Measurements from ENCODE around the gene TBKBP1. TPM values are rescaled to one million over a fixed set of nuclear protein-coding genes. Genes with fewer than 3 reads are reported as not detected.
A peak's percentile ranks its signal among the peaks of the same experiment; 100 is the strongest.

The TBKBP1 gene
- total RNA-seq, 1 donor from 2014 or later, result 3.0 TPM

GRCh38 chr17:47705536-47706530, 11.9 kb downstream of the TBKBP1 start:
- no peak overlapping the region for H3K4me3 Mint-ChIP-seq
- no peaks in the 10 kb centered on the region for H3K9me3 Mint-ChIP-seq
- peaks cover 3% of the 10 kb centered on the region for H3F3A ChIP-seq (ENCODE audit: low read depth)
- H3K79me2 ChIP-seq (ENCODE audit: low read depth), result no peaks in the 10 kb centered on the region
- H3K4me1 Mint-ChIP-seq, result peaks cover 33% of the 10 kb centered on the region
- peaks cover 4% of the 10 kb centered on the region for H3K27me3 Mint-ChIP-seq (ENCODE audit: insufficient read depth, low read depth)
- no peak overlapping the region for H3K27ac ChIP-seq
- no peak overlapping the region for H3K4me3 ChIP-seq
- H3K27ac Mint-ChIP-seq, result no peak overlapping the region
- H3K4me1 ChIP-seq, result peaks cover 17% of the 10 kb centered on the region
- H3K9me3 ChIP-seq (ENCODE audit: low read depth), result no peaks in the 10 kb centered on the region
- TF ChIP-seq EZH2phosphoT487 (IDR thresholded peaks at IDR 0.05), result no peak
- H2AFZ ChIP-seq (replicated peaks), result no peak overlapping the region
- H3K36me3 ChIP-seq, result no peaks in the 10 kb centered on the region
- peaks cover 14% of the 10 kb centered on the region for H3K27me3 ChIP-seq
- no peak overlapping the region for H3K9ac ChIP-seq
- peaks cover 16% of the 10 kb centered on the region for H4K20me1 ChIP-seq (ENCODE audit: low read depth)
- no peak overlapping the region for H3K4me2 ChIP-seq
- no peak for DNase-seq (ENCODE audit: low spot score)
- H3K36me3 Mint-ChIP-seq, result peaks cover 4% of the 10 kb centered on the region

GRCh38 chr17:47707056-47707804, 13.3 kb downstream of the TBKBP1 start:
- H2AFZ ChIP-seq (replicated peaks), result no peak overlapping the region
- Mint-ChIP-seq H3K27ac (peak overlapping the region; percentile 60), H3K4me1 (peaks cover 22% of the 10 kb centered on the region), H3K27me3 (ENCODE audit: insufficient read depth, low read depth) (peaks cover 7% of the 10 kb centered on the region), H3K9me3 (no peaks in the 10 kb centered on the region), H3K4me3 (no peak overlapping the region), H3K36me3 (peaks cover 7% of the 10 kb centered on the region)
- peaks cover 14% of the 10 kb centered on the region for H3K27me3 ChIP-seq
- peaks cover 16% of the 10 kb centered on the region for H4K20me1 ChIP-seq (ENCODE audit: low read depth)
- H3K4me2 ChIP-seq, result no peak overlapping the region
- H3K4me1 ChIP-seq, result peaks cover 5% of the 10 kb centered on the region
- no peak for TF ChIP-seq CTCF (IDR thresholded peaks at IDR 0.05)
- no peak for TF ChIP-seq EZH2 (IDR thresholded peaks at IDR 0.05)
- no peak for TF ChIP-seq EZH2phosphoT487 (IDR thresholded peaks at IDR 0.05)
- H3F3A ChIP-seq (ENCODE audit: low read depth), result peaks cover 3% of the 10 kb centered on the region
- H3K79me2 ChIP-seq (ENCODE audit: low read depth), result no peaks in the 10 kb centered on the region
- H3K27ac ChIP-seq, result no peak overlapping the region
- H3K4me3 ChIP-seq, result no peak overlapping the region
- no peak for DNase-seq (ENCODE audit: low spot score)
- H3K9ac ChIP-seq, result no peak overlapping the region
- H3K36me3 ChIP-seq, result no peaks in the 10 kb centered on the region
- no peaks in the 10 kb centered on the region for H3K9me3 ChIP-seq (ENCODE audit: low read depth)

GRCh38 chr17:47707884-47708283, 13.9 kb downstream of the TBKBP1 start:
- Histone ChIP-seq H3K4me3 (no peak overlapping the region), H3K27ac (no peak overlapping the region), H3K9ac (no peak overlapping the region), H3F3A (ENCODE audit: low read depth) (peaks cover 3% of the 10 kb centered on the region), H3K9me3 (ENCODE audit: low read depth) (no peaks in the 10 kb centered on the region), H3K79me2 (ENCODE audit: low read depth) (no peaks in the 10 kb centered on the region), H3K4me1 (peaks cover 5% of the 10 kb centered on the region), H3K27me3 (peaks cover 14% of the 10 kb centered on the region), H3K36me3 (no peaks in the 10 kb centered on the region), H3K4me2 (no peak overlapping the region), H4K20me1 (ENCODE audit: low read depth) (peaks cover 16% of the 10 kb centered on the region), H2AFZ (replicated peaks) (no peak overlapping the region)
- no peak for DNase-seq (ENCODE audit: low spot score)
- Mint-ChIP-seq H3K27me3 (ENCODE audit: insufficient read depth, low read depth) (peaks cover 11% of the 10 kb centered on the region), H3K27ac (peak overlapping the region; percentile 60), H3K4me1 (peaks cover 22% of the 10 kb centered on the region), H3K9me3 (no peaks in the 10 kb centered on the region), H3K4me3 (no peak overlapping the region), H3K36me3 (peaks cover 7% of the 10 kb centered on the region)
- TF ChIP-seq CTCF (IDR thresholded peaks at IDR 0.05) (no peak), EZH2 (IDR thresholded peaks at IDR 0.05) (no peak), EZH2phosphoT487 (IDR thresholded peaks at IDR 0.05) (no peak)

Measured in neural progenitor cell (in vitro differentiated cells).